ENCODE measurements around the gene OSBPL8. TPM values are rescaled to one million over a fixed set of nuclear protein-coding genes. Genes with fewer than 3 reads are reported as not detected.

The OSBPL8 gene
- total RNA-seq: 100 to 1,000 TPM; 141 to 146 TPM
- 277 to 452 reads per million in 2 donors for total RNA-seq

DNA sequence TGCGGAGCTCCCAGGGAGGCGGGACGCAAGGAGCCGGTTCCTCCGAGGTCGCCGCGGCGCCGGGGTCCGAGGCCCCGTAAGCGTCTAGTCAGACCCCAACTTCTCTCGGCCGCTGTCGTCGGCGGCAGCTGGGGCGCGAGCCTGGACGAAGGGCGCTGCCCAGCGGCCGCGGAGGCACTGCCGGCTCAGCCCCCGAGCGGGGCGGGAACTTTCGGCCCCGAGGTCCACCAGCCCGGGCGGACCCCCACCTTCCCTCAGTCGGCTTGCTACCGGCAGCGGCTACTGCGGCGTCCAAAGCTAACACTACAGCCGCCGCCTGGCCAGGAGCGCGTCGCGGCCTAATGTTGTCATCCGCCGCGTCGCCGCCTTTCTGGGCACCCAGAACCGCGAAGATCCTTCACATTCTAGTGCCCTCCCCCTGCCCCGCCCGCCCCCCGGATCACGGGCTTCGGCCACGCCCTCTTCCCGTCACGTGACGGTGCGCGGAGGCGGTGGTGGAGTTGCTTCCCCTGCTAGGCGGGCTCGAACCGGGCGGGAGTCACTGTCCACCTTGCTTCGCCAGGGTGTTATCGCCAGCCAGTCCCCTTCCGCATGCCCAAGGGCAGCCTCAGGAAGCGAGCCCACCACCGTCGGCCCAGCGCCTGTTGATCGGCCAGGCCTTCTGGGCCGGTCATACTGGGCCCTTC lies at the start of gene OSBPL8:
Gene OSBPL8 (minus strand): TSS at position 372 of the 686 bp plus-strand sequence. CDS start 72,220 bp downstream, outside the sequence.
- Mint-ChIP-seq H3K4me3 (peak within 1 kb of the TSS; percentile 93), H3K36me3 (ENCODE audit: low read depth) (peaks cover 6% of the 10 kb centered on the region), H3K27ac (peak within 1 kb of the TSS; percentile 89), H3K4me1 (peaks cover 22% of the 10 kb centered on the region), H3K27me3 (no peaks in the 10 kb centered on the region)
- peak; percentile 89 to 92 (median 90) for DNase-seq
- no peaks in the 10 kb centered on the region for H3K9me3 ChIP-seq (ENCODE audit: control insufficient read depth, low read length, poor library complexity, severe bottlenecking)
- peak; percentile 77 for ATAC-seq

DNA sequence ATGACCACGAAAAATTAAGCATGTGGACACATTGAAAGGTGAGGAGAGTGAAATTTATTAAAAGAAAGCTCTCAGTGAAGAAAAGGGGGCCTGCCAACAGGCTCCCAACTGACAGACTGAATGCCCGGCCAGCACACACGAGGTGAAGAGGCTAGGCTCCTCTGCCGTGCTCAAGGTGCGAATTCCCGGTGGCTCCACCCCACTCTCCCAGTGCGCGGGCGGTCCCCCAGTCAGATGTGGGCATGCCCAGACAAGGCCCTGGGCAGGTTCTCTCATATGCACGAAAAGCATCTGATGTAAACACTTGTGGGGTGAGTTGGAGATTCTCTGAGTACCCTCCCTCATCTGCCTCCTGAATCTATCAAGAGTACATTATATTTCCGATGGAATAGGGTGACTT lies 48.5 kb upstream of the OSBPL8 start:
- DNase-seq (no peak), ATAC-seq (no peak)
- Mint-ChIP-seq H3K27ac (no peak overlapping the region), H3K36me3 (ENCODE audit: low read depth) (peaks cover 4% of the 10 kb centered on the region), H3K4me3 (no peak overlapping the region), H3K27me3 (peaks cover 35% of the 10 kb centered on the region), H3K4me1 (no peaks in the 10 kb centered on the region)
- no peaks in the 10 kb centered on the region for H3K9me3 ChIP-seq (ENCODE audit: control insufficient read depth, low read length, poor library complexity, severe bottlenecking)

- no peak for ATAC-seq
- H3K27ac Mint-ChIP-seq: no peak overlapping the region
Observed at GRCh38 chr12:76595056-76595455, 35.5 kb upstream of the OSBPL8 start.

DNA sequence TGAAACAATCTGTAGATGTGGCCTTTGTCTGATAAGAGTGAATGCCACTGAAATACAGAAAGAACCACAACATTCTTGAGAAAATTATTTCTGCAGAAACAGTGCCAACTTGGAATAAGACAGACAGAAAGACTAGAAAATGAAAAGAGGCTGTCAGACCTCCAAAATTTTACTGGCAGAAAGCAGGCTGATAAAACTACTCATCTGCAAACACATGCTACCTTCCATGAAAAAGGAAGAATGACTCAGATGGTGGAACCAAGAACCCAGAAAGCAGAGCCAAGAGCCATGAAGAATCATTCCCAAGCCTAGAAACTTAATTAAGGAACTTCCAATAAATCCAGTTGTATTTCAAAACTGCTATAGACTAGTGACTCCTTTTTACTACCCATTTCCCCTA lies 31.9 kb upstream of the OSBPL8 start:
- no peak overlapping the region for H3K4me3 Mint-ChIP-seq
- peaks cover 2% of the 10 kb centered on the region for H3K4me1 Mint-ChIP-seq
- no peak for ATAC-seq
- H3K27ac Mint-ChIP-seq: no peak overlapping the region
- no peaks in the 10 kb centered on the region for H3K36me3 Mint-ChIP-seq (ENCODE audit: low read depth)
- no peak for DNase-seq
- H3K27me3 Mint-ChIP-seq: peaks cover 10% of the 10 kb centered on the region
- no peaks in the 10 kb centered on the region for H3K9me3 ChIP-seq (ENCODE audit: control insufficient read depth, low read length, poor library complexity, severe bottlenecking)

More at GRCh38 chr12:76595056-76595455, 35.5 kb upstream of the OSBPL8 start:
- H3K4me1 Mint-ChIP-seq: no peaks in the 10 kb centered on the region
- H3K27me3 Mint-ChIP-seq: peaks cover 16% of the 10 kb centered on the region
- H3K36me3 Mint-ChIP-seq (ENCODE audit: low read depth): no peaks in the 10 kb centered on the region
- no peak overlapping the region for H3K4me3 Mint-ChIP-seq
- DNase-seq: no peak
- no peaks in the 10 kb centered on the region for H3K9me3 ChIP-seq (ENCODE audit: control insufficient read depth, low read length, poor library complexity, severe bottlenecking)

DNA sequence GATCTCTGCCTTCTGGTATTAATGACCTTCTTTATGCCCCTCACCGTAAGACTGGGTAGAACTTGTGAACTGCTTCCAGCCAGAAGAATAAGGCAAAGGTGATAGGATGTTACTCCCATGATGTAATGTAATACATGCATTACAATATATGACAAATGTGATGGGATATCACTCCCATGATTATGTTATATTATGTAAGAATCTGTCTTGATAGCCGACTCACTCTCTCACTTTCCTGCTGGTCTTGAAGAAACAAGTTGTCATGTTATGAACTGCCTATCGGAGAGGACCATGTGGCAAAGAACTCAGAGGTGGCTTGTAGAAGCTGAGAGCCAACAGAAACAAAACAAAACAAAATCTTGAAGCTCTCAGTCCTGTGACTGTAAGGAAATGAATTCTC lies 30.6 kb upstream of the OSBPL8 start:
- Mint-ChIP-seq H3K36me3 (ENCODE audit: low read depth) (no peaks in the 10 kb centered on the region), H3K27me3 (peaks cover 10% of the 10 kb centered on the region), H3K4me3 (no peak overlapping the region), H3K27ac (no peak overlapping the region), H3K4me1 (peaks cover 2% of the 10 kb centered on the region)
- DNase-seq (no peak), ATAC-seq (no peak)
- no peaks in the 10 kb centered on the region for H3K9me3 ChIP-seq (ENCODE audit: control insufficient read depth, low read length, poor library complexity, severe bottlenecking)

DNA sequence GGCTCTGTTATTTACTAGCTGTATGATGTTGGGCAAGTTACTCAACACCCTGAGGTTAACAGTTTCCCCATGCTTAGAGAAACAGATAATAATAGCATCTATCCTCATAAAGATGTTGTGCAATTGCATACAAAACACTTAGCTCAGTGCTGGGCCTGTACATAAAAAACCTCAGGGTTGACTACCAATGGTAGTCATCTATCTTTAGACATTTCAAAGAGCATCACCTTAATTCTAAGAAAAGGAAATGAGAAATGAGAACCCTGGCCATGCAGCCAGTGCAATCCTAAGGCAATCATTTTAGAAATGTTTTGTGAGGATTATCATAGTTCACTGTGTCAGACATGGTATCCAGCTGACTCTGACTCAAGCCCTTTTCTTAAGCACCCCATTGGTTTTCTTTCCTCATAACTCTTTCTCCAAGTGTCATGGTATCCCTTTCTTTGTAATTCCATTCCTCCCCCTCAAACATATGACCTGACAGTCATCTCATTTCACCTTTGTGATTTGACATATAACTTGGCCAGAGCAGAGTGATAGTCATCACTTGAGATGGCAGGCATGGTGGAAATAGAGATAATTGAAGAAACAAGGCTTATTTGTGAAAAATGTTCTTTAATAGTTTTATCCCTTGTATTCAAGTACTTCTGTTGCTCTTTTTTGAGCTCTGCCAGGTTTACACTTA lies 29.5 kb upstream of the OSBPL8 start:
- H3K36me3 Mint-ChIP-seq (ENCODE audit: low read depth): no peaks in the 10 kb centered on the region
- DNase-seq (no peak), ATAC-seq (peak; percentile 37)
- no peaks in the 10 kb centered on the region for H3K9me3 ChIP-seq (ENCODE audit: control insufficient read depth, low read length, poor library complexity, severe bottlenecking)
- H3K4me1 Mint-ChIP-seq: peaks cover 2% of the 10 kb centered on the region
- H3K4me3 Mint-ChIP-seq: no peak overlapping the region
- peaks cover 10% of the 10 kb centered on the region for H3K27me3 Mint-ChIP-seq
- no peak overlapping the region for H3K27ac Mint-ChIP-seq

GRCh38 chr12:76587428-76588178 lies 28.0 kb upstream of the OSBPL8 start:
- no peak for DNase-seq
- Mint-ChIP-seq H3K27me3 (peaks cover 10% of the 10 kb centered on the region), H3K4me1 (peaks cover 2% of the 10 kb centered on the region), H3K27ac (no peak overlapping the region), H3K36me3 (ENCODE audit: low read depth) (no peaks in the 10 kb centered on the region), H3K4me3 (no peak overlapping the region)
- no peak for ATAC-seq
- H3K9me3 ChIP-seq (ENCODE audit: control insufficient read depth, low read length, poor library complexity, severe bottlenecking): no peaks in the 10 kb centered on the region

DNA sequence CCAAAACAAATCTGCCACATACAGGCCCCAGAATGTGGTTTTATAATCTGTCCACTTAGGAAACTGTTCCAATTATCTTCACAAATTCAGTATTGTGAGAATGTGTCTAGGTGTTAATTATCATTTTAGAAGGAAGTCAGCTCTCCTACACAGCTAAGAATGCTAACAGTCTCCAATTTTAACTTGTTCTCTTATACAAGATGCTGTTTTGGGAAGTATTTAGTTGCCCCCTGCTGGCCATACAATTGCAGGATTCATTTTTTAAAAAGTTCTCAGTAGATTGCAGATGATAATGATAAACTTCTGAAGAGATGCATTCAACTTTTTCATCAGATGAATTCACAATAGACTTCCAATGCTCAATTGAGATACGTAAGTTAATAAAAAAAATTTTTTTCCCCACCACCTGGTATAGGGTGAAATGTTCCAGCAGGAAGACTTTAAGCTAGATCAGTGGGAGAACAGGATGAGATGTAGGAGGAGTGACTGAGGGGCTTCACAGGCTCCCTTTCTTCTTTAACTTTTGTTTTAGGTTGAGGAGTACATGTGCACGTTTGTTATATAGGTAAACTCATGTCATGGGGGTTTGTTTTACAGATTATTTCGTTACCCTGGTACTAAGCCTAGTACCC lies 27.3 kb upstream of the OSBPL8 start:
- ATAC-seq: peak; percentile 74
- no peak overlapping the region for H3K27ac Mint-ChIP-seq

DNA sequence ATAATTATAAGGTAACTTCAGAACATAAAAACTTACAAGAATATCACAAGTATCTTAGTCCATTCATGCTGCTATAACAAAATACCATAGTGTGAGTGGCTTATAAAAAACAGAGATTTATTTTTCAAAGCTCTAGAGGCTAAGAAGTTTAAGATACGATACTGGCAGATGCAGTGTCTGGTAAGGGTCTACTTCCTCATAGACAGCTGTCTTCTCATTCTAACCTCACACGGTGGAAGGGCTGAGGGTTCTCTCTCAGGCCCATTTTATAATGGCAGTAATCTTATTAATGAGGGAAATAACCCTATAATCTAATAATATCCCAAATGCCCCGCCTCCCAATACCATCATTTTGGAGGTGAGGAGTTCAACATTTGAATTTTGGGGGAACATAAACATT lies 23.7 kb upstream of the OSBPL8 start:
- H3K27ac Mint-ChIP-seq: no peak overlapping the region
- ATAC-seq: no peak
- H3K27me3 Mint-ChIP-seq: no peaks in the 10 kb centered on the region
- peaks cover 2% of the 10 kb centered on the region for H3K4me1 Mint-ChIP-seq
- H3K36me3 Mint-ChIP-seq (ENCODE audit: low read depth): no peaks in the 10 kb centered on the region
- H3K4me3 Mint-ChIP-seq: no peak overlapping the region
- no peak for DNase-seq
- no peaks in the 10 kb centered on the region for H3K9me3 ChIP-seq (ENCODE audit: control insufficient read depth, low read length, poor library complexity, severe bottlenecking)

More for the DNA sequence above, 27.3 kb upstream of the OSBPL8 start:
- Mint-ChIP-seq H3K4me1 (peaks cover 2% of the 10 kb centered on the region), H3K27me3 (peaks cover 10% of the 10 kb centered on the region), H3K36me3 (ENCODE audit: low read depth) (no peaks in the 10 kb centered on the region), H3K4me3 (no peak overlapping the region)
- no peaks in the 10 kb centered on the region for H3K9me3 ChIP-seq (ENCODE audit: control insufficient read depth, low read length, poor library complexity, severe bottlenecking)
- DNase-seq: peak in 1 of 3 donors; percentile 11

DNA sequence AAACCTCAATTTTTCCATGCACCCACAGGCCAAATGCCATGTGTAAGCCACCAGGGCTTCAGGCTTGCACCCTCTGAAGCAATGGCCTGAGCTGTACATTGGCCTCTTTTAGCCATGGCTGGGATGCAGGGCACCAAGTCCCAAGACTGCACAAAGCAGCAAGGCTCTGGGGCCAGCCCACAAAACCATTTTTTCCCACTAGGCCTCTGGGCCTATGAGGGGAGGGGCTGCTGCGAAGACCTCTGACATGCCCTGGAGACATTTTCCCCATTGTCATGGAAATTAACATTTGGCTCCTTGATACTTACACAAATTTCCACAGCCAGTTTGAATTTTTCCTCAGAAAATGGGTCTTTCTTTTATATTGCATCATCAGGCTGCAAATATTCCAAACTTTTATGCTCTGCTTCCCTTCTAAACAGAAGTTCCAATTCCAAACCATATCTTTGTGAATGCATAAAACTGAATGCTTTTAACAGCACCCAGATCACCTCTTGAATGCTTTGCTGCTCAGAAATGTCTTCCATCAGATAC lies 14.3 kb upstream of the OSBPL8 start:
- no peak for DNase-seq
- no peak for ATAC-seq
- Mint-ChIP-seq H3K4me1 (peaks cover 6% of the 10 kb centered on the region), H3K4me3 (no peak overlapping the region), H3K36me3 (ENCODE audit: low read depth) (peaks cover 4% of the 10 kb centered on the region), H3K27ac (no peak overlapping the region), H3K27me3 (no peaks in the 10 kb centered on the region)
- H3K9me3 ChIP-seq (ENCODE audit: control insufficient read depth, low read length, poor library complexity, severe bottlenecking): no peaks in the 10 kb centered on the region

DNA sequence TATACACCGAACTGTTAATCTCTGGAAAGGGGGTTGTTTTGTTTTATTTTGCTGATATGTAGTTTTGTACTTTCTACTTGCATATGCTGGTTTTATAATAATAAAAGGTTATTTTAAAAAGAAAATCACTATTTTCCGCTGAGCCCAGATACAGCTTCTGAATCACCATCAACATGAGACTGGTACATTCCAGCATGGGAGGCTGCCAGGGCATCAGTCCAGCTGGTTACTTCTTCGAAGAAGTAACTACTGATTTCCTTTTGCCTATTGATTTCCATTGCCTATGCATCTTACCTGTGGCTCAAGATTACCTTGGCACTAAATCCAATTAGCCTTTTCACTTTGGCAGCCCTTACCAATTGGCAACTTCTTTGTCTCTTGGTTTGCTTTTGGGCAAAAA lies 11.7 kb upstream of the OSBPL8 start:
- Mint-ChIP-seq H3K4me1 (peaks cover 14% of the 10 kb centered on the region), H3K36me3 (ENCODE audit: low read depth) (no peaks in the 10 kb centered on the region), H3K4me3 (no peak overlapping the region), H3K27ac (no peak overlapping the region), H3K27me3 (no peaks in the 10 kb centered on the region)
- DNase-seq (no peak), ATAC-seq (no peak)
- H3K9me3 ChIP-seq (ENCODE audit: control insufficient read depth, low read length, poor library complexity, severe bottlenecking): no peaks in the 10 kb centered on the region

DNA sequence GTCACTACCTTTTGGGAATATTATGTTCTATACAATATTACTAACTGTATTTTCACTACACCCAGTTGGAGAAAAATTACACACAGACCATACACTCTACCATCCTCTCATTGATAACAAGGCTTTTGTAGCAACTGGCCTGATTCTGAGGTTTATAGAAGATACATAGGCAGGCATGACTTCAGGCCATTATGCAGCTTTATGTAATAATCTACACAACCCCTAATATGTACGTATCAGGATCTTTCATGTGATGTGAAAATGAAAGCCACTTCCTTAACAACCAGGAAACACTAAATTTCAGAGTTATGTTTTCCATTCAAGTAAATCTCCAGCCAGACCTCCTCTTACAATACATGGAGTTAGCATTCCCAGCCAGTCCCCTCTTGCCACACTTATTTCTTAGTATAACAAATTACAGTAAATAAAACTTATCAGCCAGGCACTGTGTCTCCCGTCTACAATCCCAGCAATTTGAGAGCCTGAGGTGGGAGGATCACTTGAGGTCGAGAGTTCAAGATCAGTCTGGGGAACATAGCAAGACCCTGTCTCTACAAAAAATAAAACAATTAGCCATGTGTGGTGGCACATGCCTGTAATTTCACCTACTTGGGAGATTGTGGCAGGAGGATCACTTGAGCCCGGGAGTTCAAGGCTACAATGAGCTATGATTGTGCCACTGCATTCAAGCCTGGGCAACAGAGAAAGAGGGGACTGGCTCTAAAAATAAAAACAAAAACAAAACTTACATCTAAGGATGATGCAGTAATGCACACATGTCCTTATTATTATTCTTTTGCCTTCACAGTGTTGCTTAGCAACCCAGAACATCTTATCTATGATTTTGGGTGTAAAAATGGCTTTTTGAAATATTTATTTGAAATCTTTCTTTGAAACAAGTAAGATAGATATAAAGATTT lies 10.4 kb upstream of the OSBPL8 start:
- Mint-ChIP-seq H3K4me1 (peaks cover 14% of the 10 kb centered on the region), H3K27me3 (no peaks in the 10 kb centered on the region), H3K4me3 (no peak overlapping the region), H3K27ac (peak overlapping the region; percentile 87), H3K36me3 (ENCODE audit: low read depth) (no peaks in the 10 kb centered on the region)
- ATAC-seq: peak; percentile 84
- no peaks in the 10 kb centered on the region for H3K9me3 ChIP-seq (ENCODE audit: control insufficient read depth, low read length, poor library complexity, severe bottlenecking)
- no peak for DNase-seq
